ENCODE results near the gene TSTD1.

GRCh38 chr1:161082483-161082882 lies 43.7 kb upstream of the TSTD1 start:
- TF ChIP-seq CTCF (IDR thresholded peaks at IDR 0.05; ENCODE audit: poor library complexity) (no peak), EZH2 (IDR thresholded peaks at IDR 0.05; ENCODE audit: borderline replicate concordance) (no peak), EZH2phosphoT487 (IDR thresholded peaks at IDR 0.05; ENCODE audit: low read depth, severe bottlenecking, unreplicated experiment) (no peak)

All from hepatocyte (in vitro differentiated cells).